ENCODE measurements around the gene SEC24C. TPM values are rescaled to one million over a fixed set of nuclear protein-coding genes. Genes with fewer than 3 reads are reported as not detected.

SEC24C gene
- total and polyA plus RNA-seq, 2 of the 4 experiments (the other 2 are of a cell fraction), result 74.2 to 88.9 TPM

GRCh38 chr10:73800560-73801252 is 56.5 kb downstream of the SEC24C start:
- TF ChIP-seq ELK1 (IDR thresholded peaks at IDR 0.05; ENCODE audit: borderline replicate concordance, low read depth, low read length) (no peak), CTCF (conservative IDR thresholded peaks at IDR 0.05; ENCODE audit: low read depth, low read length) (no peak), SMC3 (IDR thresholded peaks at IDR 0.05; ENCODE audit: low read depth, low read length) (no peak), BHLHE40 (IDR thresholded peaks at IDR 0.05; ENCODE audit: low read depth, low read length) (no peak), CEBPB (IDR thresholded peaks at IDR 0.05; ENCODE audit: low read depth, low read length) (no peak), POLR2A (IDR thresholded peaks at IDR 0.05; ENCODE audit: low read depth, low read length) (no peak)
- no peak overlapping the region for H3K23ac ChIP-seq (ENCODE audit: low read depth, low read length)
- no peak overlapping the region for H2BK20ac ChIP-seq (ENCODE audit: low read depth, low read length)
- H4K5ac ChIP-seq (ENCODE audit: low read depth, low read length), result no peak overlapping the region
- H2BK5ac ChIP-seq (ENCODE audit: low read depth, low read length, poor library complexity, severe bottlenecking), result no peak overlapping the region
- no peak overlapping the region for H3K4ac ChIP-seq (ENCODE audit: low read depth, low read length)
- no peak overlapping the region for H3K56ac ChIP-seq (ENCODE audit: extremely low read depth, insufficient read depth, low read length)
- H2AFZ ChIP-seq (replicated peaks; ENCODE audit: low read length, poor library complexity), result no peak overlapping the region
- no peaks in the 10 kb centered on the region for H3K9me3 ChIP-seq (ENCODE audit: control insufficient read depth, insufficient read depth, low read length)
- ATAC-seq (ENCODE audit: low read depth) (no peak), DNase-seq (no peak)
- CTCF ChIA-PET, result no interaction called here
- H3K79me1 ChIP-seq (ENCODE audit: low read depth in 1 of 2, low read length in 2 of 2), result peaks cover 2 to 10% of the 10 kb centered on the region in 2 experiments; a peak in 2 of 4 replicates
- no peak overlapping the region for H4K91ac ChIP-seq (ENCODE audit: insufficient read depth, low read depth, low read length)
- no peak overlapping the region for H3K14ac ChIP-seq (replicated peaks; ENCODE audit: low read depth, low read length)
- H3K36me3 ChIP-seq (ENCODE audit: control insufficient read depth, insufficient read depth, low read length), result peaks cover 78% of the 10 kb centered on the region
- dilution Hi-C loops (cut with HindIII; ENCODE audit: low sequenced_read_pairs, unreplicated experiment), result no loop called here
- H3K4me1 ChIP-seq (ENCODE audit: control insufficient read depth, insufficient read depth, low read length), result no peaks in the 10 kb centered on the region
- H2AK5ac ChIP-seq (ENCODE audit: low read depth, low read length), result no peak overlapping the region
- no peak overlapping the region for H2BK120ac ChIP-seq (ENCODE audit: low read depth, low read length)
- peaks cover 3% of the 10 kb centered on the region; the same call in 1 of the 2 replicates for H4K20me1 ChIP-seq (ENCODE audit: insufficient read depth, low read length)
- H2BK15ac ChIP-seq (ENCODE audit: low read depth, low read length), result no peak overlapping the region
- 79% methylated on average over 4 of the region's 20 CpGs; no CpG with 5 or more reads in 1 of the 2 experiments for WGBS, 2 experiments (ENCODE audit: extremely low coverage in 2 of 2, insufficient read length in 1 of 2)
- POLR2A ChIA-PET (ENCODE audit: unreplicated experiment), result interaction anchor here (0.6 kb wide), 1 partner anchor 32 kb away, joined by 7 read pairs; no protein-coding TSS in a partner anchor
- H3K9me1 ChIP-seq (ENCODE audit: insufficient read depth, low read length), result 0 out of 2 replicates have a peak, but pooled peaks cover 7% of the 10 kb centered on the region
- no peak overlapping the region for H4K8ac ChIP-seq (ENCODE audit: low read depth in 2 of 2, low read length in 2 of 2)
- intact Hi-C loops (cut with micrococcal nuclease), result no loop called here
- peak overlapping the region; percentile 70 for H2AK9ac ChIP-seq (replicated peaks; ENCODE audit: low read depth, low read length, poor library complexity)
- H3K9ac ChIP-seq (ENCODE audit: low read depth, low read length), result no peak overlapping the region
- no peak overlapping the region for H3K27ac ChIP-seq (ENCODE audit: insufficient read depth, low read length)
- H3K18ac ChIP-seq (ENCODE audit: low read depth, low read length), result no peak overlapping the region
- no peaks in the 10 kb centered on the region for H3K27me3 ChIP-seq (ENCODE audit: control insufficient read depth, insufficient read depth, low read length)
- H3K4me3 ChIP-seq (ENCODE audit: insufficient read depth, low read depth, low read length), result no peak overlapping the region
- no TSS peak for BruUV-seq (replicated peaks)
- in situ Hi-C loops (cut with MboI; ENCODE audit: low sequenced_read_pairs), result no loop called here
- H3K4me2 ChIP-seq (ENCODE audit: low read depth, low read length), result no peak overlapping the region

All from IMR-90 (cell line).